IMR-90 (cell line): ENCODE results near the gene LIMCH1. TPM values are rescaled to one million over a fixed set of nuclear protein-coding genes. Genes with fewer than 3 reads are reported as not detected.

Experiments used
- ATAC-seq: fragments of 200-7000 bp; cut with Tn5 transposase; 2 replicates; pipeline ENCODE4 v1.9.1; 2020; ENCODE audit warnings: low read depth, mild to moderate bottlenecking, moderate library complexity
- BruUV-seq: library from RNA; stranded (reverse); fragments of 400-500 nt; replicated peaks from 2 replicates; lab custom pipeline; 2021; lab: Mats Ljungman, UMichigan
- CTCF ChIA-PET: fragments of 300-600 bp; formaldehyde crosslinking; extraction: SDS; loops from one replicate; lab custom pipeline; 2021; ENCODE audit warnings: antibody characterized with exemption; lab: Yijun Ruan, JAX
- POLR2A ChIA-PET: fragments of 300-600 bp; sonication (Branson Sonifier 250); formaldehyde crosslinking; loops from one replicate; lab custom pipeline; 2022; ENCODE audit warnings: antibody characterized with exemption; ENCODE audit not compliant: unreplicated experiment; lab: Charles Lee
- DNase-seq: peaks from one replicate; pipeline ENCODE4 v3.0.0; 2013
- H2AFZ ChIP-seq: replicated peaks from 2 replicates; pipeline ENCODE3; 2013; ENCODE audit warnings: low read length, mild to moderate bottlenecking; ENCODE audit not compliant: poor library complexity
- H2AK5ac ChIP-seq: 2 replicates; pipeline ENCODE4 v1.6.1; 2013; ENCODE audit warnings: low read depth, low read length, inconsistent platforms
- H2AK9ac ChIP-seq: replicated peaks from 2 replicates; pipeline ENCODE3; 2013; ENCODE audit warnings: mild to moderate bottlenecking, low read depth, low read length, moderate library complexity; ENCODE audit not compliant: poor library complexity
- H2BK120ac ChIP-seq: 2 replicates; pipeline ENCODE4 v1.6.1; 2013; ENCODE audit warnings: low read depth, low read length, inconsistent platforms
- H2BK15ac ChIP-seq: 3 replicates; pipeline ENCODE4 v1.6.1; 2013; ENCODE audit warnings: low read depth, low read length, inconsistent platforms
- H2BK20ac ChIP-seq: 2 replicates; pipeline ENCODE4 v1.6.1; 2013; ENCODE audit warnings: low read depth, mild to moderate bottlenecking, inconsistent platforms, low read length, moderate library complexity
- H2BK5ac ChIP-seq: 2 replicates; pipeline ENCODE4 v1.6.1; 2013; ENCODE audit warnings: mild to moderate bottlenecking, low read depth, low read length, inconsistent platforms; ENCODE audit not compliant: poor library complexity, severe bottlenecking
- H3K14ac ChIP-seq: replicated peaks from 2 replicates; pipeline ENCODE4 v1.6.1; 2013; ENCODE audit warnings: low read depth, low read length, inconsistent platforms
- H3K18ac ChIP-seq: 2 replicates; pipeline ENCODE4 v1.6.1; 2013; ENCODE audit warnings: low read depth, low read length, control low read depth
- H3K23ac ChIP-seq: 2 replicates; pipeline ENCODE4 v1.6.1; 2013; ENCODE audit warnings: low read depth, low read length, inconsistent platforms
- H3K27ac ChIP-seq: 2 replicates; pipeline ENCODE4 v1.5.1; 2013; ENCODE audit warnings: mild to moderate bottlenecking, control low read depth, low read length; ENCODE audit not compliant: insufficient read depth
- H3K27me3 ChIP-seq: 2 replicates; pipeline ENCODE4 v1.6.1; 2013; ENCODE audit warnings: low read length; ENCODE audit not compliant: control insufficient read depth, insufficient read depth
- H3K36me3 ChIP-seq: 2 replicates; pipeline ENCODE4 v1.6.1; 2013; ENCODE audit warnings: low read length, mixed read lengths; ENCODE audit not compliant: control insufficient read depth, insufficient read depth
- H3K4ac ChIP-seq: 2 replicates; pipeline ENCODE4 v1.6.1; 2013; ENCODE audit warnings: low read depth, low read length, inconsistent platforms
- H3K4me1 ChIP-seq: 2 replicates; pipeline ENCODE4 v1.6.1; 2013; ENCODE audit warnings: low read length, mixed read lengths; ENCODE audit not compliant: control insufficient read depth, insufficient read depth
- H3K4me2 ChIP-seq: 2 replicates; pipeline ENCODE4 v1.6.1; 2013; ENCODE audit warnings: low read depth, mild to moderate bottlenecking, control low read depth, low read length, moderate library complexity
- H3K4me3 ChIP-seq: 2 replicates; pipeline ENCODE4 v1.5.1; 2013; ENCODE audit warnings: low read depth, mild to moderate bottlenecking, control low read depth, low read length, moderate library complexity; ENCODE audit not compliant: insufficient read depth
- H3K56ac ChIP-seq: 2 replicates; pipeline ENCODE4 v1.6.1; 2013; ENCODE audit warnings: low read length, inconsistent platforms; ENCODE audit not compliant: insufficient read depth; ENCODE audit errors: extremely low read depth
- H3K79me1 ChIP-seq, 2 experiments: 2 replicates each; pipeline ENCODE4 v1.6.1; 2013; ENCODE audit warnings: low read length in 2 of 2, inconsistent platforms in 1 of 2, low read depth in 1 of 2
- H3K9ac ChIP-seq: 2 replicates; pipeline ENCODE4 v1.6.1; 2013; ENCODE audit warnings: low read depth, low read length, control low read depth
- H3K9me1 ChIP-seq: 2 replicates; pipeline ENCODE4 v1.6.1; 2013; ENCODE audit warnings: low read length, inconsistent platforms; ENCODE audit not compliant: insufficient read depth
- H3K9me3 ChIP-seq: 2 replicates; pipeline ENCODE4 v1.6.1; 2013; ENCODE audit warnings: low read length; ENCODE audit not compliant: control insufficient read depth, insufficient read depth
- H4K20me1 ChIP-seq: 2 replicates; pipeline ENCODE4 v1.6.1; 2013; ENCODE audit warnings: low read length, inconsistent platforms; ENCODE audit not compliant: insufficient read depth
- H4K5ac ChIP-seq: 2 replicates; pipeline ENCODE4 v1.6.1; 2013; ENCODE audit warnings: mild to moderate bottlenecking, low read depth, low read length, control low read depth
- H4K8ac ChIP-seq, 2 experiments: 2 replicates each; pipeline ENCODE4 v1.6.1; 2013; ENCODE audit warnings: low read depth in 2 of 2, low read length in 2 of 2, control low read depth in 1 of 2, inconsistent platforms in 1 of 2
- H4K91ac ChIP-seq: 2 replicates; pipeline ENCODE4 v1.6.1; 2013; ENCODE audit warnings: low read depth, low read length, inconsistent platforms; ENCODE audit not compliant: insufficient read depth
- BHLHE40 ChIP-seq: fragments of 150-350 bp; IDR thresholded peaks from 2 replicates; pipeline ENCODE4 v1.6.1; 2016; ENCODE audit warnings: mild to moderate bottlenecking, low read depth, low read length
- FOS ChIP-seq: fragments of 150-350 bp; IDR thresholded peaks from 2 replicates; pipeline ENCODE4 v1.6.1; 2016; ENCODE audit warnings: low read depth, low read length
- MAZ ChIP-seq: IDR thresholded peaks from 2 replicates; pipeline ENCODE4 v1.6.1; 2012; ENCODE audit warnings: low read depth, mild to moderate bottlenecking, low read length, improper control_type of control experiment, moderate library complexity, borderline replicate concordance
- SMC3 ChIP-seq: fragments of 150-350 bp; IDR thresholded peaks from 2 replicates; pipeline ENCODE4 v1.6.1; 2016; ENCODE audit warnings: low read depth, mild to moderate bottlenecking, antibody characterized with exemption, low read length, moderate library complexity
- WGBS, 2 experiments: methylation state at CpG; one replicate each; pipeline versions ENCODE4 v1.1.5 to v1.1.7; 2013; ENCODE audit warnings: missing lambda C conversion rate in 2 of 2; ENCODE audit not compliant: insufficient read length in 1 of 2; ENCODE audit errors: extremely low coverage in 2 of 2; 5-methylcytosine and 5-hydroxymethylcytosine counted together
- dilution Hi-C: fragments of 300-500 bp; cut with HindIII; formaldehyde crosslinking; loops from one replicate; pipeline ENCODE4 v1.14.3; 2018; ENCODE audit warnings: low sequenced_read_pairs; ENCODE audit not compliant: unreplicated experiment
- in situ Hi-C: fragments of 300-500 bp; cut with MboI; formaldehyde crosslinking; loops from 3 replicates; pipeline ENCODE4 v1.14.3; 2019; ENCODE audit warnings: low sequenced_read_pairs, inconsistent platforms, mixed read lengths
- intact Hi-C: fragments of 100-400 bp; cut with micrococcal nuclease; formaldehyde crosslinking; loops from 2 replicates; pipeline ENCODE4 v1.10.0; 2022
- polyA plus RNA-seq, 3 experiments: library from polyadenylated mRNA; depleted of rRNA; stranded (reverse); fragments of >200 nt; gene quantifications; 2 replicates each; pipeline ENCODE4 v1.2.3, GENCODE V29; 2012; ENCODE audit warnings: low replicate concordance in 1 of 3
- total RNA-seq: library from RNA; depleted of rRNA; stranded (reverse); fragments of >200 nt; gene quantifications from 2 replicates; pipeline ENCODE4 v1.2.3, GENCODE V29; 2012

Gene LIMCH1
- total and polyA plus RNA-seq, 2 of the 4 experiments (the other 2 are of a cell fraction): 0.89 to 2.9 TPM

GRCh38 chr4:41727861-41728572, 190.1 kb downstream of the LIMCH1 start (continued):
- TF ChIP-seq SMC3: no peak

- Histone ChIP-seq H3K36me3 (no peaks in the 10 kb centered on the region), H2AK5ac (no peak overlapping the region), H2AK9ac (no peak overlapping the region), H3K9me3 (peaks cover 2% of the 10 kb centered on the region; the same call in 1 of the 2 replicates), H3K4me2 (peak overlapping the region; percentile 46; the same call in 1 of the 2 replicates), H3K18ac (peak overlapping the region; percentile 30; the same call in 1 of the 2 replicates), H3K27ac (no peak overlapping the region), H3K27me3 (no peaks in the 10 kb centered on the region; the same call in 1 of the 2 replicates), H3K4me3 (no peak overlapping the region), H3K9me1 (no peaks in the 10 kb centered on the region; the same call in 1 of the 2 replicates), H4K8ac (peak overlapping the region; percentile 27 to 34; a peak in 2 of 4 replicates), H3K14ac (no peak overlapping the region; the same call in 1 of the 2 replicates), H4K5ac (peak overlapping the region; percentile 60; the same call in 1 of the 2 replicates), H3K23ac (no peak overlapping the region), H3K79me1 (no peaks in the 10 kb centered on the region), H2BK120ac (peak overlapping the region; percentile 81), H3K4me1 (peaks cover 5% of the 10 kb centered on the region), H3K9ac (no peak overlapping the region), H2BK15ac (peak overlapping the region; percentile 29; the same call in 2 of the 3 replicates), H4K91ac (peak overlapping the region; percentile 40; the same call in 1 of the 2 replicates), H2AFZ (no peak overlapping the region), H3K4ac (peak overlapping the region; percentile 48), H3K56ac (no peak overlapping the region), H2BK20ac (peak overlapping the region; percentile 64; the same call in 1 of the 2 replicates), H2BK5ac (peak overlapping the region; percentile 33), H4K20me1 (no peaks in the 10 kb centered on the region)
- POLR2A ChIA-PET: no interaction called here
- CTCF ChIA-PET: no interaction called here
- dilution Hi-C loops (no loop called here), in situ Hi-C loops (no loop called here), intact Hi-C loops (no loop called here)
- DNase-seq (peak; percentile 83), ATAC-seq (peak; percentile 83)
- peak; percentile 62; the same call in 1 of the 2 replicates for TF ChIP-seq FOS
- TF ChIP-seq BHLHE40: peak; percentile 63; the same call in 1 of the 2 replicates
- no peak for TF ChIP-seq MAZ
- no TSS peak for BruUV-seq
- WGBS, 2 experiments: 0% methylated on average over 1 of the region's 3 CpGs; no CpG with 5 or more reads in 1 of the 2 experiments
Measured at GRCh38 chr4:41728573-41728913, 190.6 kb downstream of the LIMCH1 start.
